CD4-positive, alpha-beta T cell (primary cell): ENCODE results near the gene ALDH3A2. TPM values are rescaled to one million over a fixed set of nuclear protein-coding genes. Genes with fewer than 3 reads are reported as not detected.

Experiments used
- ATAC-seq: fragments of 200-7000 bp; cut with Tn5 transposase; one replicate; pipeline ENCODE4 v1.10.0; 2022; ENCODE audit warnings: mild to moderate bottlenecking; ENCODE audit not compliant: poor library complexity
- CTCF ChIA-PET: fragments of 350-600 bp; sonication (Branson Sonifier 250); formaldehyde crosslinking; loops from one replicate; lab custom pipeline; 2021; ENCODE audit warnings: antibody characterized with exemption, inconsistent platforms; lab: Charles Lee
- POLR2A ChIA-PET: fragments of 350-600 bp; sonication (Branson Sonifier 250); formaldehyde crosslinking; loops from one replicate; lab custom pipeline; 2021; ENCODE audit warnings: antibody characterized with exemption, inconsistent platforms; lab: Charles Lee
- DNase-seq, 14 experiments: peaks; one replicate each; pipeline ENCODE4 v3.0.0-alpha.2; 2013 to 2020; ENCODE audit warnings: mixed read lengths in 2 of 14
- H3K27ac ChIP-seq, 2 donors: one replicate each; pipeline versions ENCODE4 v1.5.1 to v1.7.0; 2013; ENCODE audit warnings: low read length in 2 of 2, low read depth in 1 of 2, mild to moderate bottlenecking in 1 of 2
- H3K27me3 ChIP-seq, 2 experiments: 1 replicate in 1 of 2; 2 replicates in 1 of 2; pipeline versions ENCODE4 v1.6.1 to v1.7.0; 2013; ENCODE audit warnings: low read length in 2 of 2, control low read depth in 1 of 2, mild to moderate bottlenecking in 1 of 2, moderate library complexity in 1 of 2; ENCODE audit not compliant: insufficient read depth in 2 of 2, control insufficient read depth in 1 of 2
- H3K36me3 ChIP-seq: one replicate; pipeline ENCODE4 v1.6.1; 2013; ENCODE audit warnings: low read length, control low read depth; ENCODE audit not compliant: insufficient read depth
- H3K4me1 ChIP-seq: one replicate; pipeline ENCODE4 v1.6.1; 2013; ENCODE audit warnings: low read length, control low read depth; ENCODE audit not compliant: insufficient read depth
- H3K4me3 ChIP-seq: one replicate; pipeline ENCODE4 v1.5.1; 2013; ENCODE audit warnings: mild to moderate bottlenecking, low read length, moderate library complexity
- H3K9me3 ChIP-seq, 2 experiments: 1 replicate in 1 of 2; 2 replicates in 1 of 2; pipeline versions ENCODE4 v1.6.1 to v1.7.0; 2013; ENCODE audit warnings: low read length in 2 of 2, mild to moderate bottlenecking in 2 of 2, control low read depth in 1 of 2, moderate library complexity in 1 of 2; ENCODE audit not compliant: control insufficient read depth in 1 of 2, insufficient read depth in 1 of 2
- H3K27ac Mint-ChIP-seq: one replicate; pipeline ENCODE4 v1.8.0; 2020; ENCODE audit warnings: mixed read lengths
- H3K27me3 Mint-ChIP-seq: one replicate; pipeline ENCODE4 v1.8.0; 2021; ENCODE audit warnings: mixed read lengths
- H3K36me3 Mint-ChIP-seq: one replicate; pipeline ENCODE4 v1.8.0; 2021; ENCODE audit warnings: low read depth, mixed read lengths
- H3K4me1 Mint-ChIP-seq: one replicate; pipeline ENCODE4 v1.8.0; 2021; ENCODE audit warnings: low read depth, mixed read lengths
- H3K4me3 Mint-ChIP-seq: one replicate; pipeline ENCODE4 v1.8.0; 2020; ENCODE audit warnings: mild to moderate bottlenecking, mixed read lengths
- H3K9me3 Mint-ChIP-seq: one replicate; pipeline ENCODE4 v1.8.0; 2020; ENCODE audit warnings: mixed read lengths
- CTCF ChIP-seq: fragments of 200-600 bp; IDR thresholded peaks from one replicate; pipeline ENCODE4 v1.8.0; 2022; ENCODE audit warnings: antibody characterized with exemption, mild to moderate bottlenecking
- intact Hi-C, 2 experiments: fragments of 100-400 bp; cut with DNase I in 1 of 2; cut with micrococcal nuclease in 1 of 2; formaldehyde crosslinking; loops; one replicate each; pipeline versions ENCODE4 v1.15.1 to v1.9.0; 2023 to 2025; cut with DNase I, micrococcal nuclease
- total RNA-seq, 174 experiments: library from RNA in 2 of 174; stranded (reverse) in 2 of 174; gene quantifications; one replicate each; pipeline ENCODE4 v1.2.3 and lab custom pipeline; 2021 to 2026

ALDH3A2 gene
- total RNA-seq, 2 experiments from 2014 or later = 20.0 to 20.9 TPM

GRCh38 chr17:19629449-19629848 lies 19.1 kb upstream of the ALDH3A2 start:
- Mint-ChIP-seq H3K36me3 (no peaks in the 10 kb centered on the region), H3K27ac (no peak overlapping the region), H3K4me3 (no peak overlapping the region), H3K9me3 (no peaks in the 10 kb centered on the region), H3K27me3 (peaks cover 15% of the 10 kb centered on the region), H3K4me1 (no peaks in the 10 kb centered on the region)
- Histone ChIP-seq H3K4me1 (no peaks in the 10 kb centered on the region), H3K27ac (no peak overlapping the region), H3K4me3 (no peak overlapping the region), H3K27me3 (no peaks in the 10 kb centered on the region), H3K9me3 (no peaks in the 10 kb centered on the region), H3K36me3 (no peaks in the 10 kb centered on the region)
- ATAC-seq (no peak), DNase-seq (no peak)
- ChIA-PET POLR2A (no interaction called here), CTCF (no interaction called here)
- intact Hi-C loops = no loop called here
- no peak for TF ChIP-seq CTCF

DNA sequence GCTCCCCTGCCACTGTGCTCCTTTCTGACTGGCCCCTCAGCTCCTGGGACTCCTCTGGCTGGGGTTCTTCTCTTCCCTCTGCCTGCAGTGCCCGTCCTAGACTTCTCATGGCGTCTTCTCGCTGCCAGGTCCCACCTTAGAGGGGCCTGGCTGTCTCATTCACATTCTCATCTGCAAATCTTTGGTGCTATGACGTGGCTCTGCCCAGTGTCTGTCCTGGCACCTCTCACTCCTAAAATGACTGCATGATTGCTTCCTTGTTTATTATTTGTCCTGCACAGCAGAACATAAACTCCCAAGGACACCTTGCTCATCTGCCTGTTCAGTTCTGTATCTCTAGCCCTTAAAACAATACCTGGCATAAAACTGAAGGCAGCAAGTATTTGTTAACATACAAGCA lies 18.5 kb upstream of the ALDH3A2 start:
- H3K4me1 ChIP-seq = no peaks in the 10 kb centered on the region
- H3K27ac Mint-ChIP-seq = no peak overlapping the region
- no peak overlapping the region for H3K27ac ChIP-seq
- H3K27me3 ChIP-seq = no peaks in the 10 kb centered on the region
- H3K4me3 Mint-ChIP-seq = no peak overlapping the region
- H3K36me3 ChIP-seq = no peaks in the 10 kb centered on the region
- no peaks in the 10 kb centered on the region for H3K9me3 Mint-ChIP-seq
- CTCF ChIA-PET = no interaction called here
- no peak for TF ChIP-seq CTCF
- H3K9me3 ChIP-seq = no peaks in the 10 kb centered on the region
- ATAC-seq (no peak), DNase-seq (no peak)
- H3K4me1 Mint-ChIP-seq = no peaks in the 10 kb centered on the region
- H3K27me3 Mint-ChIP-seq = peaks cover 20% of the 10 kb centered on the region
- H3K36me3 Mint-ChIP-seq = no peaks in the 10 kb centered on the region
- intact Hi-C loops = no loop called here
- H3K4me3 ChIP-seq = no peak overlapping the region
- POLR2A ChIA-PET = no interaction called here

- Mint-ChIP-seq H3K27ac (no peak overlapping the region), H3K4me1 (no peaks in the 10 kb centered on the region), H3K4me3 (no peak overlapping the region), H3K27me3 (peaks cover 26% of the 10 kb centered on the region), H3K9me3 (no peaks in the 10 kb centered on the region), H3K36me3 (no peaks in the 10 kb centered on the region)
- Histone ChIP-seq H3K4me3 (no peak overlapping the region), H3K4me1 (no peaks in the 10 kb centered on the region), H3K36me3 (no peaks in the 10 kb centered on the region), H3K27me3 (no peaks in the 10 kb centered on the region), H3K27ac (no peak overlapping the region), H3K9me3 (no peaks in the 10 kb centered on the region)
- no peak for DNase-seq
- ChIA-PET POLR2A (interaction anchor here (1.3 kb wide), 1 partner anchor 18 kb away, joined by 4 read pairs; the partner anchor contains the start of gene ALDH3A2), CTCF (no interaction called here)
- no peak for TF ChIP-seq CTCF
- no peak for ATAC-seq
- intact Hi-C loops = no loop called here
Measured at GRCh38 chr17:19630661-19631060, 17.9 kb upstream of the ALDH3A2 start.
